WTC11 (cell line): ENCODE data around the gene GALNT13.

Source experiments
- CREM ChIP-seq: sonication (generic); formaldehyde crosslinking; IDR thresholded peaks from 2 replicates; pipeline ENCODE4 v1.8.1; 2022; ENCODE audit warnings: mild to moderate bottlenecking, missing genetic modification reagents, moderate library complexity
- ZNF263 ChIP-seq: sonication (generic); formaldehyde crosslinking; IDR thresholded peaks from 2 replicates; pipeline ENCODE4 v1.8.1; 2022; ENCODE audit warnings: low read depth, mild to moderate bottlenecking, moderate library complexity, missing genetic modification reagents

DNA sequence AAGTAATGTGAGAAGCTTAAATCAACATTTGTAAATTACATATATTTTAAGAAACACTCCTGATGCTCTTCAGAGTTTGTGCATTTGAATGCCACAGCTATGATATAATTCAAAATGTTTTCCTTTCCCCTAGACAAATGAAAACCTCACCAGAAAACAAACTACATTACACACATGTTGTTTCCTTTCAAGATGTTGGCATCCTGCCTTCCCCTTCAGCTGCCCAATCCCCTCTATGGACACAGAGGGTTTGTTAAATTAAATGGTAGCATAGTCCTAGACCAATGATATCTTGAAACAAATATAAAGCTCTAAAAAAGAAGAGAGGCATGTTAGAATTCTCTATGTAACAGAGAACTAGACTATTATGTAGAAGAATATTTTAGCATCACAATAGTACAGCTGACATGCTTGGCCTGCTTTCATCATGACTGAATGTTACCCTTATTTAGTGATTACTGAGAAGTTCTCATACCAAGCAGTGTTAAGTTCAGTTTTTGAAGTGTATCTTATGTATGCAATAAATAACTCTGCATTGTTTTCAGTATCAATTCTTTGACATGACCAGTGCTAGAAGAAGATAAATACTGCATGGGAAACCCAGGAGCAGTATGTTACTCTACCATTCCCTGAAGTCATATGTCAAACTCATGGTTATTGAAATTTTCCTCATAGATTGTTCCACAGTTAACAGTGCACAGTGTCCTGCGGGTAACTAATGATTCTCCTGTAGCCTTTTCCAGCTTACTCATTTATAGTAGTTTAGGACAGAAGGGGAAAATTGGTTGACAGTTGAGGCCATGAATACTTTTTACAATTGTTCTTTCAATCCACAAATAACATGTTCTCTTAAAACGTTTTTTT, 510.4 kb downstream of the GALNT13 start:
- TF ChIP-seq ZNF263 (no peak), CREM (CRISPR knock-in tag) (no peak)
